B cell (primary cell): ENCODE measurements around the gene DAPP1. TPM values are rescaled to one million over a fixed set of nuclear protein-coding genes. Genes with fewer than 3 reads are reported as not detected.

Experiments
- ATAC-seq: fragments of 200-7000 bp; cut with Tn5 transposase; one replicate; pipeline ENCODE4 v1.10.0; 2021; ENCODE audit warnings: low read depth, mild to moderate bottlenecking, moderate number of reproducible peaks, moderate library complexity
- CTCF ChIA-PET: fragments of 350-600 bp; sonication (Branson Sonifier 250); formaldehyde crosslinking; loops from one replicate; lab custom pipeline; 2021; ENCODE audit warnings: antibody characterized with exemption, inconsistent platforms; lab: Charles Lee
- POLR2A ChIA-PET: fragments of 350-600 bp; sonication (Branson Sonifier 250); formaldehyde crosslinking; loops from one replicate; lab custom pipeline; 2021; ENCODE audit warnings: antibody characterized with exemption; lab: Charles Lee
- DNase-seq: peaks from one replicate; pipeline ENCODE4 v3.0.0; 2013
- H2AFZ ChIP-seq: 2 replicates; pipeline ENCODE4 v1.6.1; 2012; ENCODE audit warnings: mild to moderate bottlenecking, low read depth, low read length; ENCODE audit not compliant: insufficient read depth, poor library complexity, severe bottlenecking
- H3K27ac ChIP-seq, 2 donors: 1 replicate in 1 of 2; 2 replicates in 1 of 2; pipeline ENCODE4 v1.5.1; 2012 to 2013; ENCODE audit warnings: low read length in 2 of 2, mild to moderate bottlenecking in 2 of 2, moderate library complexity in 1 of 2
- H3K27me3 ChIP-seq, 4 experiments: fragments of 200-600 bp in 1 of 4; sonication (generic) in 1 of 4; replicated peaks in 1 of 4; 1 replicate in 2 of 4; 2 replicates in 2 of 4; pipeline versions ENCODE4 v1.6.1 to v1.7.0; 2013 to 2016; ENCODE audit warnings: low read length in 3 of 4, mild to moderate bottlenecking in 2 of 4, mixed read lengths in 1 of 4, moderate library complexity in 1 of 4; ENCODE audit not compliant: insufficient read depth in 4 of 4, control insufficient read depth in 3 of 4; ENCODE audit errors: control extremely low read depth in 1 of 4
- H3K36me3 ChIP-seq, 2 experiments: replicated peaks in 1 of 2; 1 replicate in 1 of 2; 2 replicates in 1 of 2; pipeline versions ENCODE4 v1.6.1 to v1.7.1; 2013; ENCODE audit warnings: low read length in 1 of 2; ENCODE audit not compliant: insufficient read depth in 2 of 2, control insufficient read depth in 1 of 2; ENCODE audit errors: control extremely low read depth in 1 of 2, extremely low read depth in 1 of 2
- H3K4me1 ChIP-seq, 2 donors: fragments of 200-600 bp in 1 of 2; sonication (generic) in 1 of 2; 1 replicate in 1 of 2; 2 replicates in 1 of 2; pipeline versions ENCODE4 v1.5.1 to v1.6.1; 2013 to 2017; ENCODE audit warnings: low read length in 2 of 2; ENCODE audit not compliant: control insufficient read depth in 2 of 2, insufficient read depth in 2 of 2
- H3K4me2 ChIP-seq: replicated peaks from 2 replicates; pipeline ENCODE3; 2012; ENCODE audit warnings: mild to moderate bottlenecking, low read depth, low read length; ENCODE audit not compliant: poor library complexity, severe bottlenecking
- H3K4me3 ChIP-seq, 5 experiments: fragments of 200-600 bp in 1 of 5; sonication (generic) in 1 of 5; 1 replicate in 3 of 5; 2 replicates in 2 of 5; pipeline versions ENCODE4 v1.5.1 to v1.7.0; 2011 to 2016; ENCODE audit warnings: low read length in 4 of 5, mild to moderate bottlenecking in 4 of 5, low read depth in 2 of 5, control low read depth in 1 of 5, moderate library complexity in 1 of 5; ENCODE audit not compliant: insufficient read depth in 1 of 5; ENCODE audit errors: control extremely low read depth in 1 of 5, extremely low read depth in 1 of 5
- H3K79me2 ChIP-seq: fragments of 200-600 bp; sonication (generic); one replicate; pipeline ENCODE4 v1.6.0; 2016; ENCODE audit warnings: low read length; ENCODE audit not compliant: control insufficient read depth, insufficient read depth
- H3K9ac ChIP-seq: fragments of 200-600 bp; sonication (generic); 2 replicates; pipeline ENCODE4 v1.6.1; 2017; ENCODE audit warnings: mild to moderate bottlenecking, low read length, moderate library complexity
- H3K9me3 ChIP-seq, 3 donors: one replicate each; pipeline versions ENCODE4 v1.6.1 to v1.7.1; 2013; ENCODE audit warnings: low read length in 2 of 3; ENCODE audit not compliant: control insufficient read depth in 2 of 3, insufficient read depth in 1 of 3; ENCODE audit errors: control extremely low read depth in 1 of 3
- H4K20me1 ChIP-seq: 2 replicates; pipeline ENCODE4 v1.6.0; 2012; ENCODE audit warnings: mild to moderate bottlenecking, low read length; ENCODE audit not compliant: insufficient read depth, control insufficient read depth, poor library complexity, severe bottlenecking
- H3K27ac Mint-ChIP-seq: one replicate; pipeline ENCODE4 v1.8.0; 2021; ENCODE audit warnings: mixed read lengths
- H3K27me3 Mint-ChIP-seq: one replicate; pipeline ENCODE4 v1.8.0; 2021; ENCODE audit warnings: mixed read lengths
- H3K4me1 Mint-ChIP-seq: one replicate; pipeline ENCODE4 v1.8.0; 2021; ENCODE audit warnings: mixed read lengths
- H3K4me3 Mint-ChIP-seq: one replicate; pipeline ENCODE4 v1.8.0; 2021; ENCODE audit warnings: mixed read lengths
- H3K9me3 Mint-ChIP-seq: one replicate; pipeline ENCODE4 v1.8.0; 2022; ENCODE audit warnings: mixed read lengths; ENCODE audit not compliant: insufficient read depth
- CTCF ChIP-seq: fragments of 200-600 bp; IDR thresholded peaks from one replicate; pipeline ENCODE4 v1.8.0; 2022; ENCODE audit warnings: antibody characterized with exemption, mild to moderate bottlenecking
- EZH2 ChIP-seq: IDR thresholded peaks from 2 replicates; pipeline ENCODE4 v1.6.1; 2012; ENCODE audit warnings: borderline replicate concordance, low read depth, mild to moderate bottlenecking, moderate library complexity, low read length; ENCODE audit not compliant: insufficient read depth, poor library complexity, severe bottlenecking
- WGBS: methylation state at CpG from one replicate; pipeline ENCODE4 v1.1.5; 2013; ENCODE audit warnings: missing lambda C conversion rate; ENCODE audit not compliant: insufficient coverage; 5-methylcytosine and 5-hydroxymethylcytosine counted together
- intact Hi-C: fragments of 100-400 bp; cut with micrococcal nuclease; formaldehyde crosslinking; loops from one replicate; pipeline ENCODE4 v1.10.0; 2022
- polyA plus RNA-seq: library from polyadenylated mRNA; depleted of rRNA; stranded (reverse); fragments of >200 nt; gene quantifications from 2 replicates; pipeline ENCODE4 v1.2.3, GENCODE V29; 2012
- total RNA-seq, 2 donors: library from RNA; stranded (reverse); fragments of 120-200 nt in 1 of 2; gene quantifications; 1 replicate in 1 of 2; 2 replicates in 1 of 2; pipeline versions ENCODE4 v1.2.3 to v1.2.4, GENCODE V29; 2013 to 2022

Gene DAPP1
- total and polyA plus RNA-seq, 2 donors (not counting 1 experiment from before 2014, with no cell fraction given) = 82.5 to 166 TPM

GRCh38 chr4:99894161-99894997, 77.8 kb downstream of the DAPP1 start, which contains the start of gene LAMTOR3:
TSS of gene LAMTOR3 (minus strand) at chr4:99894427. CDS start at chr4:99893963, 464 bp downstream.
- TF ChIP-seq CTCF (no peak), EZH2 (no peak)
- Histone ChIP-seq H3K9me3 (no peaks in the 10 kb centered on the region), H3K4me1 (peaks cover 14 to 18% of the 10 kb centered on the region in 2 donors), H3K36me3 (peaks cover 3 to 8% of the 10 kb centered on the region in 2 experiments), H3K27ac (peak within 1 kb of the TSS; percentile 74 to 97), H3K4me3 (peak within 1 kb of the TSS; percentile 32 to 94 (median 79)), H3K9ac (peak within 1 kb of the TSS; percentile 89), H3K4me2 (peak within 1 kb of the TSS; percentile 95), H3K79me2 (peaks cover 35% of the 10 kb centered on the region), H3K27me3 (no peaks in the 10 kb centered on the region), H4K20me1 (no peaks in the 10 kb centered on the region), H2AFZ (peak within 1 kb of the TSS; percentile 85)
- Mint-ChIP-seq H3K27me3 (no peaks in the 10 kb centered on the region), H3K9me3 (no peaks in the 10 kb centered on the region), H3K27ac (peak within 1 kb of the TSS; percentile 95), H3K4me1 (peaks cover 32% of the 10 kb centered on the region), H3K4me3 (peak within 1 kb of the TSS; percentile 98)
- CTCF ChIA-PET = interaction anchor here (0.8 to 2.2 kb wide), 8 partner anchors 10 to 899 kb away, joined by 3 to 24 read pairs (median 6); partner anchors contain the start of genes DNAJB14, H2AZ1, METAP1 and TRMT10A
- DNase-seq = peak; percentile 95
- POLR2A ChIA-PET = interaction anchor here (0.9 to 1.7 kb wide), 8 partner anchors 45 to 331 kb away, joined by 3 to 15 read pairs (median 4); partner anchors contain the start of genes DAPP1, DNAJB14, H2AZ1 and TRMT10A
- intact Hi-C loops = loop anchor here (1.0 to 5.0 kb wide), 5 partner anchors 37 to 900 kb away; partner anchors contain the start of genes DAPP1 and METAP1
- WGBS = 0% methylated on average over 16 of the region's 40 CpGs
- ATAC-seq = peak; percentile 97
